T follicular helper cell (primary cell): Measurements from ENCODE around the gene CDH4.

Source experiments
- DNase-seq: peaks from one replicate; pipeline ENCODE4 v3.0.0-alpha.2; 2020; ENCODE audit warnings: low read depth

CDH4 gene

DNA sequence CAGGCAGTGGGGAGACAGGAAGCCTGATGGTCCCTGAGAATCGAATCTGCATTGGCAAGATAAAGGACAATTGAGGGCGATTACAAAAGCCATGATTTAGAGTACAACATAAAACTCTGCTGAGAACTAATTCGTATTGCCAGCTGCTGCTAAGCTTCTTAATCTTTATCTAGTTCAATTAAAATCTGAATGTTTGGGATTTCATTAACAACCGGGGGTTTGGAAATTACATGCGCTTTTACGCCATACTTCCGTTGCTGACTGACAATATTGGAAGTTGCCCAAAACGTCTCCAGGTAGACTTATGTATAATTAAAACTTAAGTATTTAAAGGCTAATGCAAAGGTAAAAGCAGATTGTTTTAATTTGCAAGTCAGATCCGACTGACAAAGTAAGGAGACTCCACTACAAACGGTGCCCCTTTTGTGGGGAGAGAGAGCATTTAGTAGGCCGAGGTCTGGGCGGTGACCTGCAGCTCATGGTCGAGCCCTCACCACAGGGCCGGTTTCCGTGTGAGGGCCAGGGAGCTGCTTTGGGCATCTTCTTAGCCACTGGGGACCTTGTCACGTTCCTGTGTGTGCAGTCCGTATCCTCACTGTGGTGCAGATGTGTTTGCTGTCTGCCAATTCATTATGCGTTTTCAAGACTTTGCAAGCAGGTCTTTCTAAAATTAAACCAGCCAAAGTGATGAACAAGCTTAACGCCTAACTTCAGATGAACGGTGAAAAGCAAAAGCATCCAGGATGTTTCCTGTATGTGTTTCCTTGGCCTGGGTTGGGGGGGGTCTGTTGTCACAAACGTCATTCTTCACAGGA, 49.9 kb downstream of the CDH4 start:
- no peak for DNase-seq

DNA sequence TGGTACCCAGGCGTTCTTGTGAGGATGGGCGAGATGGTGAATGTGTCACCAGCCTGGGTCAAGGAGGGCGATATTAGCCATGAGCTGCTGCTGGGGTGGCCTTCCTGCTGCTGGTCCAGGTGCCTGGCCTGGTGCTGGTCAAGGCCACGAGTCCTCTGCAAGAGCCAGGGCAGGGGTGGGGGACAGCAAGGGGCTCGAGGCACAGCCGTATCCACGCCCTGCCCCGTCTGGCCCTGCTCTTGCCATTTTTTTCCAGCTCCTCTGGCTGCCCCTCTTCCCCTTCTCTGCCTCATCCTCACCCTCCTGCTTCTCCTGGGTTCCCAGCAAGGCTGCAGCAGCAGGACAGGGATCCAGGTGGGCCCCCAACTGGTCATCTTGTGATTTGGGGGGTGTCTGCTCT, 51.2 kb downstream of the CDH4 start:
- DNase-seq = no peak

DNA sequence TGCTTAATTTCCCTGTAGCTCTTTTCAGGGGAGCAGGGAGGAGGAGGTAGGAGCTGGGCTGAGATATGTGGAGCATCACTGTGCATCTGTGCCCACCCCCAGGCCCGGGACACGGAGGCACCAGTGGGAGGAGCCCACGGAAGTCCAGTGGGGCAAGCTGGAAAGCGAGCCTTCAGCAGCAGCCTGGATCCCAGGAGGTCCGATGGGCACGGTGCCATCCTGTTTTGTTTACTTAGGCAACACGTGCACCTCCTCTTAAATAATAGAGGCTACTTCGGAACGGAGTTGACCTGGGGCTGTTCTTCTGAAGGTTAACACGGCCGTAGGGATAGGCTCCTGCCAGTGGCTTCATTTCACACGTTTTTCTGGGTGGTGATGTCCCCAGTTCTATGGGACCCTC, 51.6 kb downstream of the CDH4 start:
- DNase-seq = no peak

DNA sequence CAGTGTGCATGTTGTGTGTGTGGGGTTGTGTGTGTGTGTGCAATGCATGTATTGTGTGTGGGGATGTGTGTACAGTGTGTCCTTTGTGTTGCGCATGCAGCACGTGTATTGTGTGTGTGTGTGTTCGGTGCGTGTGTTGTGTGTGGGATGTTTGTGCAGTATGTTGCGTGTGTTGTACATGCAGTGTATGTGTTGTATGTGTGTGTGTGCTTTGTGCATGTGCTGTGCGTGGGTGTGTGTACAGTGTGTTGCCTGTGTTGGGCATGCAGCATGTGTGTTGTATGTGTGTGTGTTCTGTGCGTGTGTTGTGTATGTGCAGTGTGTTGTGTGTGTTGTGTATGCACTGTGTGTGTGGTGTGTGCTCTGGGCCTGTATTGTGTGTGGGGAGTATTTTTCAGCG, 52.7 kb downstream of the CDH4 start:
- DNase-seq = no peak

DNA sequence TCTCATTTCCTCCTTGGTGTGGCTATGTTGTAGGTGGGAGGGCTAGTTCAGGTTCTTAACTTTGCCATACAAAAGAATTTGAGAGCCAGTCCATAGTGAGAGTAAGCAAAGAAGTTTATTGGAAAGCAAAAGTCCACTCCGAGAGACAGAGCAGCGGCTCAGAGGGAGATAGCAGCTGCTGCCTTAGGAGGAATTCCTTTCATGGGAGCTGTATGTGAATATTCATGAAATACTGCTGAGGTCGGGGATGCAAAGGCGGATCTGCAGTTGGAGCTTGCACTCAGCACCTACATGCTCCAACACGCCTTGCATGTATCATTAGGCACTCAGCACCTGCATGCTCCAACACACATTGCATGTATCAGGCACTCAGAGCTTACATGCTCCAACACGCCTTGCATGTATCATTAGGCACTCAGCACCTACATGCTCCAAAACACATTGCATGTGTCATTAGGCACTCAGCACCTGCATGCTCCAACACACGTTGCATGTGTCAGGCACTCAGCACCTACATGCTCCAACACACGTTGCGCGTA, 54.9 kb downstream of the CDH4 start:
- DNase-seq = no peak

- no peak for DNase-seq
These were observed 55.8 kb downstream of the CDH4 start for GRCh38 chr20:61307686-61308476.

DNA sequence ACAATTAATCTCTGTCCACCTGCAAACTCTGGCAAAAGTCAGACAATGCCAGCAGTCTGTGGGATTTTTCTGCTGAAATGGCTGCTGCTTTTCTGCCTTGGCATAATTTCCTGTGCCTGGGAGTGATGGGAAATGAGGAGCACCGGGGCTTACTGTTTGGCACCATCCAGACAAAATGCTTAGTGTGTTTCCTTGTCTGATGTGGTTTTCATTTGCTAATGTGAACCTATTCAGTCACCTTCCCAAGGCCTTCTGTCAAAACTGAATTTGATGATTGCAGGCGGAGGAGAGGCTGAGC, 56.4 kb downstream of the CDH4 start:
- DNase-seq = no peak

DNA sequence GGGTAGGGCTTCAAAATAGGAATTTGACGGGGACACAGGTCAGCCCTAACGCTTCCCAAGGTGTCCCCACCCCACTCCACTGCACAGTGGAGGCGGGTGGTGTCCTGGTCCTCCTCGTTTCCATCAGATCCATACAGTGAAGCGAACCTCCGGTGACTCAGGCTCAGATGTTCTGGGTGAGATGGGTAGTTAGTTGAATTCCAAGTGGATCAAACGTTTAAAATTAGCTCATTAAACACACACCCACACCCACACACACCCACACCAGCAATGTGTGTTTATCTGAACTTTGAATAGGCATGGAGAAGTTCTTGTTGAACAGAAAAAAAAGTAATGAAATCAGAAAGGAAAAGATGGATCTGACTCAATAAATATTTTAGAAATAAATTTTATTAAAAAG, 58.9 kb downstream of the CDH4 start:
- DNase-seq = no peak

DNA sequence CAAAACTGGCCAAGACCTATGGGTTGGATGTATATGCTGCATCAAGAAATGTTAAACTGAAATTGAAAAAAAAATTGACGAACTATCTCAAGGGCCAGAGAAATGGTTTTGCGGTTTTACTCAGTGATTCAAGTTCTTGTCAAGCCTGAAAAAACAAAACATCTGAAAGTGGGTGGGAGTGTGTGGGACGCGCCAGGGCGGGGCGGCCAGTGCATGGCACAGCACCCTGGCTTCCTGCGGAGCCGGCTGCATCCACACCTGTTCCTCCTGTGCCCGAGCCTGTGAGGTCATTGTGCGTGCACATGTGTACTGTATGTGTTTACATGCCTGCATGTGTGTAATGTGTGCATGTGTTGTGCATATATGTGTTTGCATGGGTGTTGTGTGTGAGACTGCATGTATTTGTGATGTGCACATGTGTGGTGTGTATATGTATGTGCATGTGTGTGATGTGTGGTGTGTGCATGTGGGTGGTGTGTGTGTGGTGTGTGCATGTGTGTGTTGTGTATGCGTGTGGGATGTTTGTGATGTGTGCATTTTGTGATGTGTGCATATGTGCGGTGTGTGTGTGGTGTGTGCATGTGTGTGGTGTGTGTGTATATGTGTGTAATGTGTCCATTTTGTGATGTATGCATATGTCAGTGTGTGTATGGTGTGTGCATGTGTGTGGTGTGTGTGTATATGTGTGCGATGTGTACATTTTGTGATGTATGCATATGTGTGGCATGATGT, 59.8 kb downstream of the CDH4 start:
- no peak for DNase-seq

DNA sequence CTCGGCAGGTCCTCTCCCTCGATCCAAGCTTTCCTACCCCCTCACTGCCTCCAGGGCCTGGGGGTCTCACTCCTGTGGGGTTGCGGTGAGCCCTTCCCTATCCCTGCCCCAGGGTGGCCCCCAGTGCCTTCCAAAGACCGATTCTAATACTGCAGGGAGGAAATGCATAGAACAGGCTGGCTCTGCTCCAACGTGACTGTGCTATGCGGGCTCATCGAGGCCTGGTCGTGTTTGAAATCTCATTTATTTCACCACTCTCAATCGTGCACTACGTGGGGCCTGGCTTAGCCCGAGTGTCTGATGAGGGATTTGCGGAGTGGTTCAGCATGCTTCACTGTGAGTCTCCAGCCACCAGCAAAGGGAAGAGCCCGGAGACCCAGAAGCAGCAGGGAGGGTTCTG, 60.9 kb downstream of the CDH4 start:
- DNase-seq = no peak

DNA sequence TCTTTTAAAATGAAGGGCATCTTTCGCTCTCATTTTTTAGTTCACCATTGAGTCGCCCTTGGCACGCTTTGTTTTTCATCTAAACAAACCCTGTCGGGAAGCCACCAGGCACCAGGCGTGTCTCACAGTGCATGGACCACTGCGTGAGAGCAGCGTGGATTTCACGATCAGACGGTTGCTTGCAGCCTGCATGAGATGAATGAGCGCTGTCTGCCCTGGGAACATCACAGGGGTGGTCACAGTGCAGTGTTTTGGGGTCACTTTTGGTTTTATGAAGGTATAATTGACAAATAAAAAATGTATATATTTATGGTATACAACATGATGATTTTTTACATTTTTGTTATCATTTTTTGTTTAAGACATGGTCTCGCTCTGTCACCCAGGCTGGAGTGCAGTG, 61.3 kb downstream of the CDH4 start:
- DNase-seq = no peak

DNA sequence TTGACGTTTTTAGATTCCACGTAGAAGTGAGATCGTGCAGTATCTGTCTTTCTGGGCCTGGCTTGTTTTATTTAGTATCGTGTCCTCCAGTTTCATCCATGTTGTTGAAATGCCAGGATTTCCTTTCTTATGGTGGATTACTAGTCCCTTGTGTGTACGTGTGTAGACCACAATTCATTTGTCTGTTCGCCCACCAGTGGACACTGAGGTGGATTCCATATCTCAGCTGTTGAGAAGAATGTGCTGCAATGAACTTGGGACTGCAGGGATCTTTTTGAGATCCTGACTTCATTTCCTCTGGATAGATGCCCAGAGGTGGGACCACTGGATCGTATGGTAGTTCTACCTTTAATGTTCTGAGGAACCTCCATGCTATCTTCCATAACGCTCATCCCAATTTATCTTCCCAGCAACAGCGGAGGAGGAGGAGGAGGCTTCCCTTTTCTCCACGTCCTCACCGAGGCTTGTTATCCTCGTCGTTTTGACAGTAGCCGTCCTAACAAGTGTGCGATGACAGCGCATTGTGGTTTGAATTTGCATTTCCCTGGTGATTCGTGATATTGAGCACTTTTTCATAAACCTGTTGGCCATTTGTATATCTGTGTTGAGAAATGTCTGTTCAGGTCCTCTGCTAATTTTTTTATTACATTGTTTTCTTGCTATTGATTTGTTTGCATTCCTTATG, 62.4 kb downstream of the CDH4 start:
- DNase-seq = no peak

DNA sequence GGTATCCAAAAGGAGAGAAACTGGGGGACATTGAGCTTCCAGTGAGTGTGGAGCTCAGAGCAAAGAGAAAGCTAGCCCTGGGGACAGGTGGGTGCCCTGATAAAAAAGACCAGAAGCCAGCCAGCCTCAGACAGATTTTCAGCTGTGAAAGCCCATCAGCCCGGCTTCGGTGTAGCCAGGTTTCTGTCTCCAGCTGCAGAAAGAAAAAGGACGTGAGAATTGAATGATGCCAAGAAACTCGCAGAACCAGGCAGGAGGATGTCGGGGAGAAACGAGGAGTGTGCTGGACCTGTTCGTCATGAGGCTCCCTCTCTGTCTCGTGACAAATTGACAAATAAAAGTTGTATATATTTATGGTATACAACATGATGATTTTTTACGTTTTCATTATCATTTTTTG, 63.3 kb downstream of the CDH4 start:
- DNase-seq = no peak

DNA sequence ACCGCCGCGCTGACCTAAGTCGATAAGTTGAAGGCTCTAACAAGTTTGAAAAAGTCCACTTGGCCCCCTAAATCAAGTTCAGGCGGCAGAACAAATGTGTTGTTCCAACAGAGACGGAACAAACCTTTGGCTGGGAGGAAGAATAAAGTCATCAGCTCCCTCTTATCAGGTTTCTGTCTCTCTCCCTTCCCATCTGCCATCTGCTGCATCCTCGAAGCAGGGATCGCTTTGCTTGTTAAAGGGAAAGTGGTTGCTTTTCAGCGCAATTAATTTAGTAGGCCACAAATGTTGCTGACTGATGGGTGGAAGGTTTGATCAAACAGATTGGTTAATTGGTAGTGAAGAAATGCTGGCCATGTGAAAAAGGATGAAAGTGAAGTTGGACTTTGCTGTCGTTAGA, 64.3 kb downstream of the CDH4 start:
- no peak for DNase-seq

GRCh38 chr20:61317966-61318530, 66.0 kb downstream of the CDH4 start:
- DNase-seq = no peak

- no peak for DNase-seq
These were observed 68.8 kb downstream of the CDH4 start for GRCh38 chr20:61320691-61321425.

DNA sequence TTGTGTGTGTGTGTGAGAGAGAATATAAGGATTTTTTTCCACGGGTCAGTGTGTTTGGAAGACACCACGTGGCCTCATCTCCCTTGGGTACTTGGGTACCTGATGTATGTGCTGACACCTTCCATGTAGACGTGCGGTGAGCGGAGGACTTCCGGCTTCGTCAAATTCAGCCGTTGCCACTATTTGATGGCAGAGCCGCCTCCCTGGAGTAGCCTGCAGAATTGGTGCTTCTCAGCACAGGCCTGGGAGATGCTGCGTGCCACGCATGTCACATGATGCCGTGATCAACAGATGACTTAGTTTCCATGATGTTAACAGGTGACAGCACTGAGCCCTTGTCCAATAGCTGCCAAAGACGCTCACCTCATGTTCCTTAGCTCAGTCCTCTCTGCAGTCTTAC, 69.4 kb downstream of the CDH4 start:
- DNase-seq = no peak

DNA sequence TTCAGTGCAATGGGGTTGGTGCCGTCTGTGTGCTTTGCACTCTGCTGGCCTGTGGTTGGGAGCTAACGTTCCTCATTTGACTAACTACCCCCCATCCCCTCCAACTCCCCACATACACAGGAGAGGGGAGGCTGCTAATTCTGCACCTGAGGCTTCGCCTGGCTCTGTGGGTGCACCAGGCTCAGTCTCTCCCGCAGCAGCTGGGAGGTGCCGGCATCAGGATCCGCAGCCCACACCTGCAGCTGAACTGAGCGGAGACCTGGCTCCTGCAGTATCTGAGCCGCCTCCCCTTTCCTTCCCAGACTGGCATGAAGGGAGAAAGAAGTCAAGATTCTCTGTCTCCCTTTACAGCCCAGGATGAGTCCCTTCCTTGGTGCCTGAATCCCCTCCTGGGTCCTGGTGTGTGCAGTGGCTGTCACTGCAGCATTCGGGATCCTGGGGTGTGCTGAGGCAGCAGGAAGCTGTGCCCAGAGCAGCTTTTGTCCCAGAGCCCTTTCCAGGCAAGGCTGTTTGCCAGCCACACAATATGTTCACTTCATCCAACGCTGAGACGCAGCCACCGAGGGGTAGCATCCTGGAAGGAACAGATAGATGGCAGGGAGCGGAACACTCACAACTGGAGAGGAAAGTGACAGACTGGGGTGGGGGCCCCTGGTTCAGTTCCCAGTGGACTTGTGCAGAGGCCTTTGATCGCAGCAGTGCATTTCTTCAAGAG, 70.2 kb downstream of the CDH4 start:
- no peak for DNase-seq

DNA sequence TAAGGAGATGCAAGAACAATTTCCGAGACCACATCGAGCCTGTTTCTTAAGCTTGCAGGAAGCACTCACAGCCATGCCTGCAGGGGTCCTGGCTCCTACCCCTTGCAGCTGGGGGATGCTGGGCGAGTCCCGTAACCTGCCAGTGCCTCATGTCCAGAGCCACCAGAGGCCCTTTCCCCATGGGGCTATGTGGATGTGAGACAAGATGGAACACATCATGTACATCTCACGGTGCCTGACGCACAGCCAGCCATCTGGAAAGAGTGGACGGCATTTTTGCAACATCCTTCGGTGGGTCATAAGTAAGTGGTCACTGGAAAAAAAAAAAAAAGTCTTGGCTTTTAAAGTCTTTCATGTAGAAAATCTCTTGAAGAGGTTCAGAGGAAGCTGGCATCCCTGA, 72.8 kb downstream of the CDH4 start:
- DNase-seq = no peak

- no peak for DNase-seq
These were observed 73.7 kb downstream of the CDH4 start for GRCh38 chr20:61325718-61326117.
